GM21390 (cell line): Measurements from ENCODE around the gene ABCA1.

ENCODE experiments used
- ATAC-seq: cut with Tn5 transposase; IDR thresholded peaks from one replicate; pipeline ENCODE4 v1.9.1; 2021; ENCODE audit not compliant: unreplicated experiment

Gene ABCA1

GRCh38 chr9:104843644-104844240 lies 84.2 kb downstream of the ABCA1 start:
- no peak for ATAC-seq

- no peak for ATAC-seq
Measured at GRCh38 chr9:104842698-104843097, 85.3 kb downstream of the ABCA1 start.

- no peak for ATAC-seq
Measured at GRCh38 chr9:104841601-104842141, 86.3 kb downstream of the ABCA1 start.

- ATAC-seq, result no peak
Measured at GRCh38 chr9:104838958-104839357, 89.0 kb downstream of the ABCA1 start.

GRCh38 chr9:104836767-104837166 lies 91.2 kb downstream of the ABCA1 start:
- no peak for ATAC-seq

GRCh38 chr9:104836235-104836634 lies 91.7 kb downstream of the ABCA1 start:
- no peak for ATAC-seq

- no peak for ATAC-seq
Measured at GRCh38 chr9:104835161-104835560, 92.8 kb downstream of the ABCA1 start.

- no peak for ATAC-seq
Measured at GRCh38 chr9:104833696-104834095, 94.3 kb downstream of the ABCA1 start.

- ATAC-seq, result no peak
Measured at GRCh38 chr9:104831681-104832080, 96.3 kb downstream of the ABCA1 start.

GRCh38 chr9:104826911-104827310 lies 101.0 kb downstream of the ABCA1 start:
- ATAC-seq, result no peak

- ATAC-seq, result no peak
Measured at GRCh38 chr9:104826079-104826775, 101.7 kb downstream of the ABCA1 start.

- ATAC-seq, result no peak
Measured at GRCh38 chr9:104820336-104820735, 107.6 kb downstream of the ABCA1 start.

GRCh38 chr9:104819033-104819432 lies 108.9 kb downstream of the ABCA1 start:
- ATAC-seq, result no peak

- ATAC-seq, result no peak
Measured at GRCh38 chr9:104817437-104817836, 110.5 kb downstream of the ABCA1 start.

GRCh38 chr9:104815851-104816565 lies 111.9 kb downstream of the ABCA1 start:
- no peak for ATAC-seq

- ATAC-seq, result no peak
Measured at GRCh38 chr9:104810421-104811339, 117.3 kb downstream of the ABCA1 start.

GRCh38 chr9:104808035-104808614 lies 119.8 kb downstream of the ABCA1 start:
- no peak for ATAC-seq

GRCh38 chr9:104805441-104805840 lies 122.5 kb downstream of the ABCA1 start:
- no peak for ATAC-seq

- ATAC-seq, result no peak
Measured at GRCh38 chr9:104802906-104803305, 125.0 kb downstream of the ABCA1 start.

GRCh38 chr9:104802110-104802509 lies 125.8 kb downstream of the ABCA1 start:
- ATAC-seq, result no peak
